DND-41 (cell line): Measurements from ENCODE around the gene CERS6.

Source experiments
- ATAC-seq: fragments of 200-7000 bp; cut with Tn5 transposase; 3 replicates; pipeline ENCODE4 v1.9.1; 2021; ENCODE audit warnings: low read depth; ENCODE audit not compliant: insufficient read depth
- DNase-seq: peaks from one replicate; pipeline ENCODE4 v3.0.0-alpha.2; 2020
- H2AFZ ChIP-seq: 2 replicates; pipeline ENCODE4 v1.6.0; 2012; ENCODE audit warnings: low read depth, low read length
- H3K27ac ChIP-seq: 2 replicates; pipeline ENCODE4 v1.5.1; 2012; ENCODE audit warnings: low read length, inconsistent platforms
- H3K27me3 ChIP-seq: fragments of 200-600 bp; sonication (generic); 2 replicates; pipeline ENCODE4 v1.6.0; 2012; ENCODE audit warnings: low read length, mild to moderate bottlenecking, inconsistent platforms; ENCODE audit not compliant: insufficient read depth, poor library complexity
- H3K36me3 ChIP-seq: 2 replicates; pipeline ENCODE4 v1.5.1; 2012; ENCODE audit warnings: low read length, inconsistent platforms; ENCODE audit not compliant: insufficient read depth
- H3K4me1 ChIP-seq: 2 replicates; pipeline ENCODE4 v1.5.1; 2012; ENCODE audit warnings: mild to moderate bottlenecking, low read length; ENCODE audit not compliant: insufficient read depth
- H3K4me2 ChIP-seq: 2 replicates; pipeline ENCODE4 v1.6.0; 2012; ENCODE audit warnings: mild to moderate bottlenecking, moderate library complexity, low read length, inconsistent platforms; ENCODE audit not compliant: insufficient read depth
- H3K4me3 ChIP-seq, 2 experiments: fragments of 200-600 bp in 1 of 2; shearing (Covaris generic) in 1 of 2; 2 replicates each; pipeline ENCODE4 v1.5.1; 2012 to 2016; ENCODE audit warnings: inconsistent platforms in 2 of 2, low read length in 2 of 2, mild to moderate bottlenecking in 2 of 2, low read depth in 1 of 2, moderate library complexity in 1 of 2
- H3K79me2 ChIP-seq: 2 replicates; pipeline ENCODE4 v1.6.0; 2012; ENCODE audit warnings: low read length, inconsistent platforms; ENCODE audit not compliant: insufficient read depth
- H3K9ac ChIP-seq: 2 replicates; pipeline ENCODE4 v1.6.0; 2012; ENCODE audit warnings: low read depth, mild to moderate bottlenecking, inconsistent platforms, low read length, moderate library complexity
- H3K9me3 ChIP-seq: 2 replicates; pipeline ENCODE4 v1.5.1; 2012; ENCODE audit warnings: low read length, moderate library complexity, mild to moderate bottlenecking, inconsistent platforms; ENCODE audit not compliant: insufficient read depth, severe bottlenecking
- H4K20me1 ChIP-seq: 2 replicates; pipeline ENCODE4 v1.6.0; 2012; ENCODE audit warnings: low read length; ENCODE audit not compliant: insufficient read depth
- EZH2 ChIP-seq: IDR thresholded peaks from 3 replicates; pipeline ENCODE4 v1.6.1; 2012; ENCODE audit warnings: borderline replicate concordance, low read depth, mild to moderate bottlenecking, moderate library complexity, low read length, inconsistent platforms; ENCODE audit not compliant: severe bottlenecking
- TF ChIP-seq, protein P1 (sequence below): IDR thresholded peaks from 2 replicates; pipeline ENCODE4 v1.5.1; 2012; ENCODE audit warnings: borderline replicate concordance, low read length, moderate library complexity, mild to moderate bottlenecking; ENCODE audit not compliant: poor library complexity, severe bottlenecking; ENCODE audit errors: extremely low read depth

Gene CERS6

DNA sequence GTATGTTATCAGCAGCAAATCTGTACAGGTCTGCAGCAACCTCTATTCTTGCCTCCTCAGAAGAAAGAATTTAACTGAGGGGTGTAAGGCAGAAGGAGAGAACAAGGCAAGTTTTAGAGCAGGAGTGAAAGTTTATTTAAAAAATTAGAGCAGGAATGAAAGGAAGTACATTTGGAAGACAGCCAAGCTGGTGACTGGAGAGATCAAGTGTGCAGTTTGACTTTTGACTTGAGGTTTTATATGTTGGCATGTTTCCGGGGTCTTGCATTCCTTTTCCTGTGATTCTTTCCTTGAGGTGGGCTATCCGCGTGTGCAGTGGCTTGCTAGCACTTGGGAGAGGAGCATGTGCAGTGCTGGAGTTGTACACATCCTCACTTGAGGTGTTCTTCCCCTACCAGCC lies 16.5 kb upstream of the CERS6 start:
- Histone ChIP-seq H3K27me3 (no peaks in the 10 kb centered on the region), H3K4me2 (no peak overlapping the region), H4K20me1 (no peaks in the 10 kb centered on the region), H3K36me3 (no peaks in the 10 kb centered on the region), H3K79me2 (no peaks in the 10 kb centered on the region), H3K4me3 (no peak overlapping the region), H3K9ac (no peak overlapping the region), H3K27ac (no peak overlapping the region), H3K9me3 (peaks cover 1% of the 10 kb centered on the region), H3K4me1 (no peaks in the 10 kb centered on the region), H2AFZ (no peak overlapping the region)
- DNase-seq, result no peak
- no peak for ATAC-seq
- no peak for TF ChIP-seq EZH2
- TF ChIP-seq, protein P1, sequence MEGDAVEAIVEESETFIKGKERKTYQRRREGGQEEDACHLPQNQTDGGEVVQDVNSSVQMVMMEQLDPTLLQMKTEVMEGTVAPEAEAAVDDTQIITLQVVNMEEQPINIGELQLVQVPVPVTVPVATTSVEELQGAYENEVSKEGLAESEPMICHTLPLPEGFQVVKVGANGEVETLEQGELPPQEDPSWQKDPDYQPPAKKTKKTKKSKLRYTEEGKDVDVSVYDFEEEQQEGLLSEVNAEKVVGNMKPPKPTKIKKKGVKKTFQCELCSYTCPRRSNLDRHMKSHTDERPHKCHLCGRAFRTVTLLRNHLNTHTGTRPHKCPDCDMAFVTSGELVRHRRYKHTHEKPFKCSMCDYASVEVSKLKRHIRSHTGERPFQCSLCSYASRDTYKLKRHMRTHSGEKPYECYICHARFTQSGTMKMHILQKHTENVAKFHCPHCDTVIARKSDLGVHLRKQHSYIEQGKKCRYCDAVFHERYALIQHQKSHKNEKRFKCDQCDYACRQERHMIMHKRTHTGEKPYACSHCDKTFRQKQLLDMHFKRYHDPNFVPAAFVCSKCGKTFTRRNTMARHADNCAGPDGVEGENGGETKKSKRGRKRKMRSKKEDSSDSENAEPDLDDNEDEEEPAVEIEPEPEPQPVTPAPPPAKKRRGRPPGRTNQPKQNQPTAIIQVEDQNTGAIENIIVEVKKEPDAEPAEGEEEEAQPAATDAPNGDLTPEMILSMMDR, result no peak

DNA sequence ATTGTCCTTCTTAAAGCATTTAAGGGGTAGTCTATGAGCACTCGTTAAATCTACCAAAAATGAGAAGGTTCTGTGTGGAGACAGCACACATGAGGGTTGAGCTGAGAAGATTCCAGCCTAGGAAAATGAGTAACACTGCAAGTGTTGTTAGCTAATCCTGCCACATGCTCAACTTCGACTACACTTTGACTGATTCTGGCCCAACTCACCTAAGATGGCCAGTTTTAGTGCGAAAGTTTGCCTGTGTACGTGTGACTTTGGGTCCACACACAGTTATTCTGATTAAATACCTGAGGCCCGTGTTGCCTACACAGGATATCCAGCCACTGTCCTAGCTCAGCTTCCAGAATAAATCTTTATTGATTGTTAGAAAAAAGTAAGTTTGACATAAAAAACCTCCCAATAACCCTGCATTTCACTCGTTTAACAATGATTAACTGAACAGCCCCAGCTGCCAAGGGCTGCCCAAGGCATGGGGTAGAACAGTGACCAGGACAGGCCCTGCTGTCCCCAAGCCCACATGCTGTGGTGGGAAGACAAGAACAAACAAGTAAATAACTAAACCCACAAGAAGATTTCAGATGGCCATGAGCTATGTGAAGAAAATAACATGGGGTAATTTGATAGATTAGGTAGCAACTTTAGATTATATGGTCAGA lies 14.7 kb upstream of the CERS6 start:
- H3K4me1 ChIP-seq, result no peaks in the 10 kb centered on the region
- H3K27ac ChIP-seq, result no peak overlapping the region
- no peak overlapping the region for H3K4me2 ChIP-seq
- no peak overlapping the region for H2AFZ ChIP-seq
- no peak for DNase-seq
- no peak overlapping the region for H3K4me3 ChIP-seq
- H3K79me2 ChIP-seq, result no peaks in the 10 kb centered on the region
- H3K9ac ChIP-seq, result no peak overlapping the region
- no peaks in the 10 kb centered on the region for H3K36me3 ChIP-seq
- TF ChIP-seq, protein P1, result no peak
- TF ChIP-seq EZH2, result no peak
- no peak for ATAC-seq
- no peaks in the 10 kb centered on the region for H4K20me1 ChIP-seq
- no peaks in the 10 kb centered on the region for H3K27me3 ChIP-seq
- peaks cover 7% of the 10 kb centered on the region for H3K9me3 ChIP-seq

DNA sequence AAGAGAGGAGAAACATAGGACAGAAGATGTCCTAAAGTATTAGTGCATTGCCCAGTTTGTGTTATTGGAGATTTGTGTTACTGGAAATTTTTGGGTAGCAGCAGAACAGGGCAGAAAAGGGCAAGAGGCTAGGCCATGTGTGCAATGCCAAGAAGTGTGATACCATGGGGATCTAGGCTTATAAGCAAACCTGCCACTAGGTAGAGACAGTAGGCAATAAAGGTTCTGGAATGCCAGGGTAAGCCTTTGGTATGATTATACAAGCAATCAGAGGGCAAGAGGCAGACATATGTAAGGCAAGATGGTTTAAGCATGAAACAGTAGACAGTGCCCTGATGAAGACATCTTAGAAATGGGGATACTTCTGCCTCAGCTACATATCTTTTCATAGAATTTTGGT lies 12.3 kb upstream of the CERS6 start:
- H3K27me3 ChIP-seq, result no peaks in the 10 kb centered on the region
- TF ChIP-seq EZH2, result no peak
- TF ChIP-seq, protein P1, result no peak
- H3K4me3 ChIP-seq, result no peak overlapping the region
- no peak for ATAC-seq
- H3K36me3 ChIP-seq, result no peaks in the 10 kb centered on the region
- no peaks in the 10 kb centered on the region for H4K20me1 ChIP-seq
- DNase-seq, result no peak
- no peak overlapping the region for H3K27ac ChIP-seq
- no peak overlapping the region for H2AFZ ChIP-seq
- H3K4me1 ChIP-seq, result no peaks in the 10 kb centered on the region
- H3K9me3 ChIP-seq, result peaks cover 8% of the 10 kb centered on the region
- no peak overlapping the region for H3K9ac ChIP-seq
- no peak overlapping the region for H3K4me2 ChIP-seq
- no peaks in the 10 kb centered on the region for H3K79me2 ChIP-seq
